Progenitor cell of endocrine pancreas (in vitro differentiated cells): ENCODE measurements around the gene CNNM4. TPM values are rescaled to one million over a fixed set of nuclear protein-coding genes. Genes with fewer than 3 reads are reported as not detected.

Experiments
- DNase-seq: peaks from one replicate; pipeline ENCODE4 v3.0.0; 2021; ENCODE audit warnings: low spot score; ENCODE audit not compliant: unreplicated experiment
- H3K27ac Mint-ChIP-seq: 2 replicates; pipeline ENCODE4 v1.8.0; 2021; ENCODE audit warnings: mild to moderate bottlenecking, moderate library complexity, mixed read lengths
- H3K27me3 Mint-ChIP-seq: 2 replicates; pipeline ENCODE4 v1.8.0; 2021; ENCODE audit warnings: mixed read lengths
- H3K36me3 Mint-ChIP-seq: 2 replicates; pipeline ENCODE4 v1.8.0; 2022; ENCODE audit warnings: mixed read lengths; ENCODE audit not compliant: insufficient read depth
- H3K4me1 Mint-ChIP-seq: 2 replicates; pipeline ENCODE4 v1.8.0; 2021; ENCODE audit warnings: low read depth, mixed read lengths
- H3K4me3 Mint-ChIP-seq: 2 replicates; pipeline ENCODE4 v1.8.0; 2021; ENCODE audit warnings: low read depth, mild to moderate bottlenecking, moderate library complexity, mixed read lengths
- H3K9me3 Mint-ChIP-seq: 2 replicates; pipeline ENCODE4 v1.8.0; 2021; ENCODE audit warnings: low read depth, mixed read lengths
- CTCF ChIP-seq: fragments of 200-600 bp; sonication (generic); IDR thresholded peaks from one replicate; pipeline ENCODE4 v1.5.0; 2021; ENCODE audit warnings: antibody characterized with exemption, mild to moderate bottlenecking; ENCODE audit not compliant: unreplicated experiment
- total RNA-seq: library from RNA; stranded (reverse); gene quantifications from 2 replicates; pipeline ENCODE4 v1.2.1, GENCODE V29; 2021

CNNM4 gene
- total RNA-seq, 1 donor from 2014 or later = 11.1 TPM

- H3K27me3 Mint-ChIP-seq = no peaks in the 10 kb centered on the region
- H3K27ac Mint-ChIP-seq = no peak overlapping the region
- peaks cover 16% of the 10 kb centered on the region for H3K4me1 Mint-ChIP-seq
- H3K4me3 Mint-ChIP-seq = peak overlapping the region; percentile 48
- TF ChIP-seq CTCF = no peak
- DNase-seq = no peak
- no peaks in the 10 kb centered on the region for H3K9me3 Mint-ChIP-seq
- peaks cover 15% of the 10 kb centered on the region for H3K36me3 Mint-ChIP-seq
Observed at GRCh38 chr2:96737251-96737650, 23.5 kb upstream of the CNNM4 start.

- Mint-ChIP-seq H3K4me3 (peak overlapping the region; percentile 48), H3K36me3 (peaks cover 14% of the 10 kb centered on the region)
Observed at GRCh38 chr2:96737831-96738230, 22.9 kb upstream of the CNNM4 start.

DNA sequence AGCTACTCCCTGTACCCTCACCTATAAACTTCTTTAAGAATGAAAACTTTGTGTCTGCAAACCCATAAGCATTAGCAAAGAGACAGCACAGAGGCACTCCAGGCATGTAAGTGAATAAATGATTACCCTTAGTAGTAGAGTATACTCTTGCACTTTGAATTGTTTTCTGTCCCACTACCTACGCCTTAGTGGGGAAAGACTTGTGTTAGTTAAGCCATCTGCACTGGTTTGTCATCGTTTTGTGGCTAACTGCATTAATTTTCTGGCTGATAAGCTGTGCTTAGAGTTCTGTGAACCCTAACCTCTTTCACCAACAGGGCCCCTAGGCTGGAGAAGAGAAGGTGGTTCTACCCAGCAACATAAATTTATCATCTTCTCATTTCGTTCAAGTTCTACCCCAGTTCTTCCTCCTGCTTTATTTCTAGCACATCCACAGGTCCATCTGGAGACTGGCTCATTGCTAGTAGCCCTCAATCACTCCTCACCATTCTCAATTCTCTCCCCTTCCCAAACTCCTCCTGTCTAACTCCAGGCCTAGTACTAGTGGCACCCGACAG lies 21.5 kb upstream of the CNNM4 start:
- no peak for TF ChIP-seq CTCF
- H3K27me3 Mint-ChIP-seq = no peaks in the 10 kb centered on the region
- peaks cover 8% of the 10 kb centered on the region for H3K36me3 Mint-ChIP-seq
- peak overlapping the region; percentile 96 for H3K27ac Mint-ChIP-seq
- H3K4me3 Mint-ChIP-seq = peak overlapping the region; percentile 97
- peaks cover 16% of the 10 kb centered on the region for H3K4me1 Mint-ChIP-seq
- DNase-seq = no peak
- H3K9me3 Mint-ChIP-seq = no peaks in the 10 kb centered on the region

More at GRCh38 chr2:96737831-96738230, 22.9 kb upstream of the CNNM4 start:
- no peaks in the 10 kb centered on the region for H3K27me3 Mint-ChIP-seq
- DNase-seq = no peak
- TF ChIP-seq CTCF = no peak
- H3K9me3 Mint-ChIP-seq = no peaks in the 10 kb centered on the region
- peaks cover 16% of the 10 kb centered on the region for H3K4me1 Mint-ChIP-seq
- no peak overlapping the region for H3K27ac Mint-ChIP-seq

- peaks cover 2% of the 10 kb centered on the region for H3K36me3 Mint-ChIP-seq
Observed at GRCh38 chr2:96739633-96740428, 20.9 kb upstream of the CNNM4 start, which contains the start of gene LMAN2L. Gene LMAN2L (minus strand): TSS chr2:96740064. CDS start chr2:96740040, 24 bp downstream.

More at GRCh38 chr2:96739633-96740428, 20.9 kb upstream of the CNNM4 start, which contains the start of gene LMAN2L:
- H3K4me3 Mint-ChIP-seq = peak within 1 kb of the TSS; percentile 97
- H3K27me3 Mint-ChIP-seq = no peaks in the 10 kb centered on the region
- H3K27ac Mint-ChIP-seq = peak within 1 kb of the TSS; percentile 96
- no peak for TF ChIP-seq CTCF
- DNase-seq = peak; percentile 90
- H3K9me3 Mint-ChIP-seq = no peaks in the 10 kb centered on the region
- peaks cover 16% of the 10 kb centered on the region for H3K4me1 Mint-ChIP-seq
